Upper lobe of right lung (tissue), 1 donor: Measurements from ENCODE around the gene RAMP3. TPM values are rescaled to one million over a fixed set of nuclear protein-coding genes. Genes with fewer than 3 reads are reported as not detected.
"Not testable (repeated sequence)": the region's sequence is repeated elsewhere in the genome, so short reads cannot be mapped to it uniquely, and the experiment has no call there.

ENCODE experiments used
- ATAC-seq: fragments of 200-7000 bp; cut with Tn5 transposase; one replicate; pipeline ENCODE4 v1.9.1; 2020; ENCODE audit warnings: mild to moderate bottlenecking, moderate library complexity
- DNase-seq: peaks from one replicate; pipeline ENCODE4 v3.0.0-alpha.2; 2020
- H3K27ac ChIP-seq: fragments of 200-600 bp; one replicate; pipeline ENCODE4 v1.8.0; 2022
- H3K27me3 ChIP-seq: fragments of 200-600 bp; one replicate; pipeline ENCODE4 v1.8.0; 2022; ENCODE audit warnings: mild to moderate bottlenecking
- H3K36me3 ChIP-seq: fragments of 200-600 bp; one replicate; pipeline ENCODE4 v1.8.0; 2022
- H3K4me1 ChIP-seq: fragments of 200-600 bp; one replicate; pipeline ENCODE4 v1.8.0; 2022
- H3K4me3 ChIP-seq: fragments of 200-600 bp; one replicate; pipeline ENCODE4 v1.8.0; 2022; ENCODE audit warnings: mild to moderate bottlenecking
- H3K9me3 ChIP-seq: fragments of 200-600 bp; one replicate; pipeline ENCODE4 v1.8.0; 2022
- intact Hi-C: fragments of 100-400 bp; cut with DNase I; formaldehyde crosslinking; loops from one replicate; pipeline ENCODE4 v1.11.0; 2022
- long read RNA-seq: library from polyadenylated mRNA; unstranded; transcript quantifications from one replicate; pipeline ENCODE4 v2.0.0, GENCODE V29; 2021
- total RNA-seq: library from RNA; stranded (reverse); fragmentation: NEBNext Ultra II Directional; extraction: Animal tissue kit (Norgen Biotek cat#: 25700); gene quantifications from one replicate; pipeline ENCODE4 v1.2.1, GENCODE V29; 2021
- TF ChIP-seq, protein P1 (sequence below): fragments of 200-600 bp; IDR thresholded peaks from one replicate; pipeline ENCODE4 v1.8.0; 2022; ENCODE audit warnings: antibody characterized with exemption
- donor health status: DM: no; HTN: yes; CAD: no; lungs with severe emphysema.

Gene RAMP3, protein sequence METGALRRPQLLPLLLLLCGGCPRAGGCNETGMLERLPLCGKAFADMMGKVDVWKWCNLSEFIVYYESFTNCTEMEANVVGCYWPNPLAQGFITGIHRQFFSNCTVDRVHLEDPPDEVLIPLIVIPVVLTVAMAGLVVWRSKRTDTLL
- 255 TPM for total RNA-seq
- long read RNA-seq, transcript RAMP3-201 (3 exons, 1,323 nt): major isoform, 556 of 708 reads
- long read RNA-seq, transcript RAMP3-202 (4 exons, 559 nt): minor isoform, 8 of 708 reads
- long read RNA-seq, partial matches to known transcripts: 14 of 708 reads
- long read RNA-seq, other reads (novel, unspliced or antisense): 130 of 708 reads

DNA sequence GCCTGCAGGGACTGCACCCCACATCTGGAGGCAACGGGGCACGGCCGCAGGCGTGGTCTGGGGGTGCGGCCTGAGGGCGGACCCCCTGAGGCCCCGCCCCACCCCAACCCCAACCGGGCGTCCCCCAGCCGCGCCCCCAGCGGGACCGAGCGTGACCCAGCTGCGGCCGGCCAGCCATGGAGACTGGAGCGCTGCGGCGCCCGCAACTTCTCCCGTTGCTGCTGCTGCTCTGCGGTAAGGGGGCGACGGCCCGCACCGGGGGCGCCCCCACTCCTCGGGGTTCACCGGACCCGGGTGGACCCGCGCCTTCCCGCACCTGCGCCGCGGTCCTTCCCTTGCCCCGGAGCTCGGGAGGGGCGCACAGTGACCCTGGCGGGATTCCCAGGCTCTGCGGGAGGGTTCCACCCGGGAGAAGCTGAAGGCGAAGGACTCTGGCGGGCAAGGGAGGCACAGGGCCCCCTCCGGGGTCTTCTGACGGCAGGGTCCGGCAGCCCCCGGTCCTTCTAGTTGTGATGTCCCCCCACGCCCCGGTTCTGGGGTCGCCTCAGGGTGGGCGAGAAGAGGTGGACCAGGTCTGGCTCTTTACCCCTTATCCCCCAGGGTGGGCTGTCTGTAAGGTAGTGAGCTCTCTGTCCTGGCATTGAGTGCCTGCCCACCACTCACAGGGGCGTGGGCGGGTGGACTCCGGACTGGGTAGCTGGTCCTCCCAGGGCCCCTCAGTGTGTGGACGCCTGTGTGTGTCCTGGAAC is at the start of gene RAMP3:
TSS of gene RAMP3 (plus strand) at position 139 of the 749 bp plus-strand sequence. CDS start at position 177, 38 bp downstream.
- peak within 1 kb of the TSS; percentile 76 for H3K27ac ChIP-seq
- H3K4me3 ChIP-seq: peak within 1 kb of the TSS; percentile 52
- DNase-seq: peak; percentile 61
- no peaks in the 10 kb centered on the region for H3K4me1 ChIP-seq
- TF ChIP-seq, protein P1, sequence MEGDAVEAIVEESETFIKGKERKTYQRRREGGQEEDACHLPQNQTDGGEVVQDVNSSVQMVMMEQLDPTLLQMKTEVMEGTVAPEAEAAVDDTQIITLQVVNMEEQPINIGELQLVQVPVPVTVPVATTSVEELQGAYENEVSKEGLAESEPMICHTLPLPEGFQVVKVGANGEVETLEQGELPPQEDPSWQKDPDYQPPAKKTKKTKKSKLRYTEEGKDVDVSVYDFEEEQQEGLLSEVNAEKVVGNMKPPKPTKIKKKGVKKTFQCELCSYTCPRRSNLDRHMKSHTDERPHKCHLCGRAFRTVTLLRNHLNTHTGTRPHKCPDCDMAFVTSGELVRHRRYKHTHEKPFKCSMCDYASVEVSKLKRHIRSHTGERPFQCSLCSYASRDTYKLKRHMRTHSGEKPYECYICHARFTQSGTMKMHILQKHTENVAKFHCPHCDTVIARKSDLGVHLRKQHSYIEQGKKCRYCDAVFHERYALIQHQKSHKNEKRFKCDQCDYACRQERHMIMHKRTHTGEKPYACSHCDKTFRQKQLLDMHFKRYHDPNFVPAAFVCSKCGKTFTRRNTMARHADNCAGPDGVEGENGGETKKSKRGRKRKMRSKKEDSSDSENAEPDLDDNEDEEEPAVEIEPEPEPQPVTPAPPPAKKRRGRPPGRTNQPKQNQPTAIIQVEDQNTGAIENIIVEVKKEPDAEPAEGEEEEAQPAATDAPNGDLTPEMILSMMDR: no peak
- H3K36me3 ChIP-seq: no peaks in the 10 kb centered on the region
- peak; percentile 33 for ATAC-seq
- no peaks in the 10 kb centered on the region for H3K27me3 ChIP-seq
- no peaks in the 10 kb centered on the region for H3K9me3 ChIP-seq
- intact Hi-C loops: loop anchor here (5.0 kb wide), 1 partner anchor 99 kb away; no protein-coding TSS in a partner anchor

DNA sequence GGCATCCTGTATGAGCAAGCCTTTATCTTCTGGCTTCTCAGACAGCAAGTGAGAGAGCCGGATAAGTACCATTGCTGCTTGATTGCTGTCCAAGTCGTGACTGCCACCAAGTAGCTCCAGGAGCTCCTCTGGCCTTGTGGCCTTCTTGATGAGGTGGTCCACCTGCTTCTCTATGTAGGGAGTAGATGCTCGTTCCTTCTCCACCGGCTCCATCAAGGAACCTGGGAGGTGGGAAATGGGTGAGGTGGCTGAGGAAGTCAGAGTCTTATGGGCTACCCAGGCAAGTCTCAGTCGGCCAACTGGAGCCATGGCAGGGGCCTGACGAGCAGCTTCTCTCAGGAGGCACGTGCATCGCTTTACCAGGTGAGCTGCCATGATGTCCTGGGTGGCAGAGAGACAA is 48.7 kb upstream of the RAMP3 start:
- H3K36me3 ChIP-seq: peaks cover 51% of the 10 kb centered on the region
- DNase-seq: no peak

DNA sequence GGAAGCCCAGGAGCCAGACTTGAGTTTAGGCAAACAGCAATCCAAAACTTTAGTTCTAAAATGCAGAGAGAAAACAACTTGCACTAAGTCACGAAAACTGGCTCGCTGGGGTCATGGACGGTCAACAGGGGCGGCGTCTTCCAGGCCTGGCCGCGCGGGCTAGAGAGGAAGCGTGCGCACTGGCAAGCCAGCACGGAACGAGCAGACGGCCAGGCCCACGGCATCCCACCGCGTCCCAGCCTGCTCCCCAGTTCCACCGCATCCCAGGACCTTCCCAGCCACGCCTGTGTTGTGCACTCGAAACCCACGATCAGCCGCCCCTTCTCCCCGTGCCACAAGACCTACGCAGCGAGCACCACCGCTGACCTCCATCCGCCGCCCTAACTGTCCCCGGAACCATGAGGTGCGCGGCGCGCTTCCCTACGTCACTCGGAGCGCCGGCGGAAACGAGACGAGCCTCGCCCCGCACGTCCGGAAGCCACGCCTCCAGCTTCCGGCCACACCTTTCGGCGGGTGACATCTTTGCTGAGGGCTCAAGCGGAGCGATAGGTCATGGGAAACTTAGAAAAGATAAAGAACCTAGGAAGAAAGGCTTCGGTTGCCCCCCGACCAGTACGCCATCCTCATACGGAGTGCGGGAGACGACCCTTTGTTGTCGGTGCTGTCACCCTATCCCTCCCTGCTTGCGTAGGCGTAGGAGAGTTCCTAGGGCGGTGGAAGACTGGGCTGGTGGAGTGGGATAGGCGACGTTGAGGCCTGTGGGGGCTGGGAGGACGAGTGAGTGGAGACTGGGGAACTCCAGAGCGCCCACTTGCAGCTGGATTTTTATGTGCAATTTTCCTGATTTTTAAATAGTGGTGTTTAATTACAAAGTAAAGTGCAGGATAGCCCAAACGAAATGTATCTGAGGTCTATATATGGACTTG is 46.0 kb upstream of the RAMP3 start, which contains the start of gene TBRG4:
TSS of gene TBRG4 (minus strand) at position 400 of the 926 bp plus-strand sequence. CDS start 2,460 bp downstream, outside the sequence.
- TF ChIP-seq, protein P1: peak; percentile 44
- Histone ChIP-seq H3K27ac (peak within 1 kb of the TSS; percentile 97), H3K36me3 (peaks cover 24% of the 10 kb centered on the region), H3K9me3 (no peaks in the 10 kb centered on the region), H3K4me1 (peaks cover 36% of the 10 kb centered on the region), H3K27me3 (no peaks in the 10 kb centered on the region), H3K4me3 (peak within 1 kb of the TSS; percentile 83)
- peak; percentile 99 for ATAC-seq
- DNase-seq: peak; percentile 98
- intact Hi-C loops: no loop called here

More for the DNA sequence above, 48.7 kb upstream of the RAMP3 start:
- ATAC-seq: no peak
- H3K4me1 ChIP-seq: peaks cover 36% of the 10 kb centered on the region
- no peaks in the 10 kb centered on the region for H3K9me3 ChIP-seq
- no peak overlapping the region for H3K27ac ChIP-seq
- TF ChIP-seq, protein P1: no peak
- intact Hi-C loops: no loop called here
- H3K27me3 ChIP-seq: no peaks in the 10 kb centered on the region
- no peak overlapping the region for H3K4me3 ChIP-seq

DNA sequence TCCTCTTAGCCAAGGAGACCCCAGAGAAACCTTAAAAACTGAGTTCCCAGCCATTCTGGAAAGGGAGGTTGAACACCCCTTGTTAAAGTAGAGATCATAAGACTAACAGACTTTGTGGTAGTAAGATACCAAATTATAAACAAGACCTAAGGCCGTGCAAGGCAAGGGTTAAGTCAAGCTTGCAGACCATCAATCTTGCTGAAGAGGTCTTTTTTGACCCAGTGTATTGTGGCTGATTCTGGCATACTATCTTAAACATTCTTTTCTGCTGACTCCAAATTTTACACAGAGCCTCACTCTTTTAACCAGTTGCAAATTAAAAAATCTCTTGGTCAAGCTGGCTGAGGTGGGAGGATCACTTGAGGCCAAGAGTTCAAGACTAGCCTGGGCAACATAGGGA is 44.9 kb upstream of the RAMP3 start:
- ATAC-seq (no peak), DNase-seq (no peak)
- Histone ChIP-seq H3K4me3 (peak overlapping the region; percentile 83), H3K4me1 (peaks cover 29% of the 10 kb centered on the region), H3K27ac (peak overlapping the region; percentile 97), H3K27me3 (no peaks in the 10 kb centered on the region), H3K36me3 (peaks cover 14% of the 10 kb centered on the region), H3K9me3 (no peaks in the 10 kb centered on the region)
- intact Hi-C loops: no loop called here
- TF ChIP-seq, protein P1: no peak

DNA sequence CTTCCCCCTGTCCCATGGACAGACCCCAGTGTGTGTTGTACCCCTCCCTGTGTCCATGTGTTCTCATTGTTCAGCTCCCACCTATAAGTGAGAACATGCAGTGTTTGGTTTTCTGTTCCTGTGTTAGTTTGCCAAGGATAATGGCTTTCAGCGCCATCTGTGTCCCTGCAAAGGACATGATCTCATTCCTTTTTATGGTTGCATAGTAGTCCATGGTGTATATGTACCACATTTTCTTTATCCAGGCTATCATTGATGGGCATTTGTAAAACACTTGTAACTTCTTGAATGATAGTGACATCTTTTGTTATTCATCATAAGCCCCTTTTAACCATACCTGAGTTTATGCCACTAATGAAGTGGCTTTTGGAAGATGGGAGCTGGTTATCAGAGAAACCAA is 43.3 kb upstream of the RAMP3 start:
- intact Hi-C loops, ATAC-seq, H3K27me3 ChIP-seq, DNase-seq, H3K36me3 ChIP-seq, H3K27ac ChIP-seq, H3K9me3 ChIP-seq, H3K4me3 ChIP-seq: not testable (repeated sequence)
- peaks cover 16% of the 10 kb centered on the region for H3K4me1 ChIP-seq
